ENCODE results near the gene TXNRD2. TPM values are rescaled to one million over a fixed set of nuclear protein-coding genes. Genes with fewer than 3 reads are reported as not detected.
"Not testable (repeated sequence)": the region's sequence is repeated elsewhere in the genome, so short reads cannot be mapped to it uniquely, and the experiment has no call there.

The TXNRD2 gene
- total RNA-seq, 1 donor, result 19.5 TPM

GRCh38 chr22:19937616-19938473 is 3.8 kb downstream of the TXNRD2 start:
- peaks cover 29% of the 10 kb centered on the region for H3K79me2 ChIP-seq (ENCODE audit: insufficient read depth, low read length)
- TF ChIP-seq, protein P1, sequence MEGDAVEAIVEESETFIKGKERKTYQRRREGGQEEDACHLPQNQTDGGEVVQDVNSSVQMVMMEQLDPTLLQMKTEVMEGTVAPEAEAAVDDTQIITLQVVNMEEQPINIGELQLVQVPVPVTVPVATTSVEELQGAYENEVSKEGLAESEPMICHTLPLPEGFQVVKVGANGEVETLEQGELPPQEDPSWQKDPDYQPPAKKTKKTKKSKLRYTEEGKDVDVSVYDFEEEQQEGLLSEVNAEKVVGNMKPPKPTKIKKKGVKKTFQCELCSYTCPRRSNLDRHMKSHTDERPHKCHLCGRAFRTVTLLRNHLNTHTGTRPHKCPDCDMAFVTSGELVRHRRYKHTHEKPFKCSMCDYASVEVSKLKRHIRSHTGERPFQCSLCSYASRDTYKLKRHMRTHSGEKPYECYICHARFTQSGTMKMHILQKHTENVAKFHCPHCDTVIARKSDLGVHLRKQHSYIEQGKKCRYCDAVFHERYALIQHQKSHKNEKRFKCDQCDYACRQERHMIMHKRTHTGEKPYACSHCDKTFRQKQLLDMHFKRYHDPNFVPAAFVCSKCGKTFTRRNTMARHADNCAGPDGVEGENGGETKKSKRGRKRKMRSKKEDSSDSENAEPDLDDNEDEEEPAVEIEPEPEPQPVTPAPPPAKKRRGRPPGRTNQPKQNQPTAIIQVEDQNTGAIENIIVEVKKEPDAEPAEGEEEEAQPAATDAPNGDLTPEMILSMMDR (IDR thresholded peaks at IDR 0.05; ENCODE audit: extremely low read depth, low read depth, low read length), result no peak
- no peak for DNase-seq (ENCODE audit: insufficient read length, low spot score, missing footprints)

DNA sequence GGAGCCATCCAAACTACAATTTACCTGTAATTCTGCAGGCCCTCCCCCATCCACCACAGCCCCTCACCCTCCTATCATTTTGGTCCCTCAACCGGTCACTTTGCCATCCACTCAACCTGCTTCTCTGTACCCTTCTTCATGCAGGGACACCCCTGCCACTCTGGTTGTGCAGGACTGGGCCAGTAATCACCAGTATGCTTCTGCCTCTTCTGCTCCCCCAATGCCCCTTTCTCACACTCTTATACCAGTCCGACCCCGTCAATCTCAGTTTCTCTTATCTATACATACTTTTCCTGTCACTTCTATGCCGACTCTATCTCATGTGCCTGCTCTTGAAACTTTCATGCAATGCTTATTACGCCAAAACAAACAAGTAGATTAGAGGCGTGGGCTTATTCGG is 5.1 kb downstream of the TXNRD2 start:
- no peak overlapping the region for H3K4me3 ChIP-seq (ENCODE audit: insufficient read depth, low read length)
- H3K9me3 ChIP-seq (ENCODE audit: low read depth, low read length), result no peaks in the 10 kb centered on the region
- no peak overlapping the region for H3K27ac ChIP-seq (ENCODE audit: low read depth, low read length)
- no peaks in the 10 kb centered on the region for H3K27me3 ChIP-seq (ENCODE audit: insufficient read depth, low read length)
- H3K4me2 ChIP-seq (ENCODE audit: insufficient read depth, low read length), result no peak overlapping the region
- H3K4me1 ChIP-seq (ENCODE audit: insufficient read depth, low read length), result peaks cover 11% of the 10 kb centered on the region
- H3K36me3 ChIP-seq (ENCODE audit: insufficient read depth, low read length), result no peaks in the 10 kb centered on the region
- no peak for DNase-seq (ENCODE audit: insufficient read length, low spot score, missing footprints)
- no peak overlapping the region for H2AFZ ChIP-seq (ENCODE audit: low read length)
- H3K79me2 ChIP-seq (ENCODE audit: insufficient read depth, low read length), result peaks cover 27% of the 10 kb centered on the region
- H4K20me1 ChIP-seq (ENCODE audit: insufficient read depth, low read length), result no peaks in the 10 kb centered on the region
- TF ChIP-seq, protein P1 (IDR thresholded peaks at IDR 0.05; ENCODE audit: extremely low read depth, low read depth, low read length), result no peak

More at GRCh38 chr22:19937616-19938473, 3.8 kb downstream of the TXNRD2 start:
- H3K4me1 ChIP-seq (ENCODE audit: insufficient read depth, low read length), result peaks cover 20% of the 10 kb centered on the region
- H3K36me3 ChIP-seq (ENCODE audit: insufficient read depth, low read length), result no peaks in the 10 kb centered on the region
- H4K20me1 ChIP-seq (ENCODE audit: insufficient read depth, low read length), result no peaks in the 10 kb centered on the region
- H3K4me3 ChIP-seq (ENCODE audit: insufficient read depth, low read length), result no peak overlapping the region
- no peaks in the 10 kb centered on the region for H3K9me3 ChIP-seq (ENCODE audit: low read depth, low read length)
- H3K4me2 ChIP-seq (ENCODE audit: insufficient read depth, low read length), result no peak overlapping the region
- H3K27ac ChIP-seq (ENCODE audit: low read depth, low read length), result no peak overlapping the region
- H3K27me3 ChIP-seq (ENCODE audit: insufficient read depth, low read length), result no peaks in the 10 kb centered on the region
- H2AFZ ChIP-seq (ENCODE audit: low read length), result no peak overlapping the region

- H3K27me3 ChIP-seq (ENCODE audit: insufficient read depth, low read length); H3K27ac ChIP-seq (ENCODE audit: low read depth, low read length); H3K9me3 ChIP-seq (ENCODE audit: low read depth, low read length); H2AFZ ChIP-seq (ENCODE audit: low read length); H4K20me1 ChIP-seq (ENCODE audit: insufficient read depth, low read length); H3K4me1 ChIP-seq (ENCODE audit: insufficient read depth, low read length); H3K36me3 ChIP-seq (ENCODE audit: insufficient read depth, low read length); DNase-seq (ENCODE audit: insufficient read length, low spot score, missing footprints); H3K4me2 ChIP-seq (ENCODE audit: insufficient read depth, low read length); H3K4me3 ChIP-seq (ENCODE audit: insufficient read depth, low read length): not testable (repeated sequence)
- H3K79me2 ChIP-seq (ENCODE audit: insufficient read depth, low read length), result peaks cover 14% of the 10 kb centered on the region
Measured at GRCh38 chr22:19935123-19935718, 6.4 kb downstream of the TXNRD2 start.

GRCh38 chr22:19933341-19934241 is 8.0 kb downstream of the TXNRD2 start:
- DNase-seq (ENCODE audit: insufficient read length, low spot score, missing footprints), result no peak
- TF ChIP-seq, protein P1 (IDR thresholded peaks at IDR 0.05; ENCODE audit: extremely low read depth, low read depth, low read length), result no peak
- H3K4me2 ChIP-seq (ENCODE audit: insufficient read depth, low read length), result no peak overlapping the region
- H3K9me3 ChIP-seq (ENCODE audit: low read depth, low read length), result no peaks in the 10 kb centered on the region
- H3K27ac ChIP-seq (ENCODE audit: low read depth, low read length), result no peak overlapping the region
- H2AFZ ChIP-seq (ENCODE audit: low read length), result no peak overlapping the region
- H3K4me1 ChIP-seq (ENCODE audit: insufficient read depth, low read length), result no peaks in the 10 kb centered on the region
- peaks cover 10% of the 10 kb centered on the region for H3K79me2 ChIP-seq (ENCODE audit: insufficient read depth, low read length)
- H3K27me3 ChIP-seq (ENCODE audit: insufficient read depth, low read length), result no peaks in the 10 kb centered on the region
- no peak overlapping the region for H3K4me3 ChIP-seq (ENCODE audit: insufficient read depth, low read length)
- H4K20me1 ChIP-seq (ENCODE audit: insufficient read depth, low read length), result no peaks in the 10 kb centered on the region
- no peaks in the 10 kb centered on the region for H3K36me3 ChIP-seq (ENCODE audit: insufficient read depth, low read length)

Data from osteoblast (primary cell).